Pancreas (tissue), 10 donors: ENCODE results near the gene PRDM15. TPM values are rescaled to one million over a fixed set of nuclear protein-coding genes. Genes with fewer than 3 reads are reported as not detected.

Experiments
- ATAC-seq, 4 donors: fragments of 200-7000 bp; cut with Tn5 transposase; one replicate each; pipeline versions ENCODE4 v1.8.0 to v1.9.1; 2020; ENCODE audit warnings: mild to moderate bottlenecking in 4 of 4, moderate library complexity in 4 of 4
- DNase-seq, 6 donors: peaks; one replicate each; pipeline ENCODE4 v3.0.0-alpha.2; 2020
- FAIRE-seq: peaks from 2 replicates; lab custom pipeline; 2012; peaks lifted over from hg19 to GRCh38; lab: Jason Lieb, UNC
- H3K27ac ChIP-seq, 4 donors: fragments of 200-600 bp; sonication (generic); 1 replicate in 3 of 4; 2 replicates in 1 of 4; pipeline versions ENCODE4 v1.5.0 to v1.8.0; 2020
- H3K27me3 ChIP-seq, 4 donors: fragments of 200-600 bp; one replicate each; pipeline ENCODE4 v1.8.0; 2021
- H3K36me3 ChIP-seq, 3 donors: fragments of 200-600 bp; sonication (generic) in 1 of 3; one replicate each; pipeline versions ENCODE4 v1.5.0 to v1.8.0; 2020 to 2021
- H3K4me1 ChIP-seq, 3 donors: fragments of 200-600 bp; one replicate each; pipeline ENCODE4 v1.8.0; 2021
- H3K4me3 ChIP-seq, 4 donors: fragments of 200-600 bp; sonication (generic) in 2 of 4; one replicate each; pipeline versions ENCODE4 v1.5.0 to v1.8.0; 2020 to 2021
- H3K9me3 ChIP-seq, 4 donors: fragments of 200-600 bp; one replicate each; pipeline ENCODE4 v1.8.0; 2021
- CTCF ChIP-seq, 4 donors: fragments of 200-600 bp; sonication (generic) in 3 of 4; IDR thresholded peaks; one replicate each; pipeline versions ENCODE4 v1.5.0 to v1.8.0; 2021; ENCODE audit warnings: antibody characterized with exemption in 4 of 4
- WGBS, 2 donors: extraction: QIAGEN DNeasy Blood & Tissue Kit; methylation state at CpG; one replicate each; pipeline ENCODE4 v1.1.7; 2013; 5-methylcytosine and 5-hydroxymethylcytosine counted together
- intact Hi-C, 3 donors: fragments of 100-400 bp; cut with DNase I; formaldehyde crosslinking; loops; one replicate each; pipeline versions ENCODE4 v1.11.1 to v1.14.2; 2022
- polyA plus RNA-seq, 2 donors: library from polyadenylated mRNA; stranded (reverse); fragments of 200-250 nt; gene quantifications; one replicate each; pipeline ENCODE4 v1.2.3, GENCODE V29; 2013
- total RNA-seq, 6 donors: library from RNA; stranded (reverse); fragmentation: NEBNext Ultra II Directional in 4 of 6; extraction: Animal tissue kit (Norgen Biotek cat#: 25700) in 4 of 6; gene quantifications; one replicate each; pipeline versions ENCODE4 v1.2.1 to v1.2.4, GENCODE V29; 2021 to 2023
- donor health status: healthy with polysubstance abuse.
- donor health status: DM: no; HTN: no; CAD: no; lungs with moderate emphysema.
- donor health status: DM: no; HTN: no; CAD: no.
- donor health status: control.
- donor health status: control.
- donor health status: Bipolar disorder and iron deficiency.
- donor health status: DM: yes; HTN: yes; CAD: no.
- donor health status: DM: no; HTN: no; CAD: no.
- donor health status: DM: no; HTN: no; CAD: no.
- donor health status: DM: yes; HTN: yes; CAD: no.

Gene PRDM15
- total and polyA plus RNA-seq, 8 donors, result 1.6 to 3.9 (median 3.4) TPM

DNA sequence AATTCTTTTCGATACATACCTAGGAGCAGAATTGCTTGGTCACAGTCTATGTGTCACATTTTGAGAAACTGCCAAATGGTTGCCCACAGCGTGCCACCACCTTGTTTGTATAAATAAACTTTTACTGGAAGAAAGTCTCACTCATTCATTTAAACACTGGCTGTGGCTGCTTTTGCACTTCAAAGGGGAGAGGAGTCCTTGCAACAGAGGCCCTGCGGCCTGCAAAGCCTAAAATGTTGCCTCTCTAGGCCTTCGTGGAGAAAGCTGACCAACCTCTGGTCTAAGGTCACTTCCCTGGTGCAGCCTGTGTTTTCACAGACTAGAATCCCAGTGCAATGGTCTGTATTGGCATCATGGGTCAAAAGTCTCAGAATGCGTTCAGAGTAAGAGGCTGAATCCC is 120.6 kb downstream of the PRDM15 start:
- WGBS, 2 donors, result 70 to 72% methylated on average over 5 of the region's 5 CpGs
- no peak for FAIRE-seq
- DNase-seq, result peak in 1 of 6 donors; percentile 31
- ATAC-seq, result no peak
- Histone ChIP-seq H3K9me3 (no peaks in the 10 kb centered on the region), H3K27ac (no peak overlapping the region), H3K27me3 (no peaks in the 10 kb centered on the region), H3K36me3 (peaks cover 0 to 12% (median 0%) of the 10 kb centered on the region in 3 donors), H3K4me3 (no peak overlapping the region), H3K4me1 (peaks cover 15 to 39% (median 19%) of the 10 kb centered on the region in 3 donors)
- TF ChIP-seq CTCF (IDR thresholded peaks at IDR 0.05), result no peak
- intact Hi-C loops, result loop anchor here in 1 of 3 donors (10.0 kb wide), 1 partner anchor 74 kb away; no protein-coding TSS in a partner anchor

DNA sequence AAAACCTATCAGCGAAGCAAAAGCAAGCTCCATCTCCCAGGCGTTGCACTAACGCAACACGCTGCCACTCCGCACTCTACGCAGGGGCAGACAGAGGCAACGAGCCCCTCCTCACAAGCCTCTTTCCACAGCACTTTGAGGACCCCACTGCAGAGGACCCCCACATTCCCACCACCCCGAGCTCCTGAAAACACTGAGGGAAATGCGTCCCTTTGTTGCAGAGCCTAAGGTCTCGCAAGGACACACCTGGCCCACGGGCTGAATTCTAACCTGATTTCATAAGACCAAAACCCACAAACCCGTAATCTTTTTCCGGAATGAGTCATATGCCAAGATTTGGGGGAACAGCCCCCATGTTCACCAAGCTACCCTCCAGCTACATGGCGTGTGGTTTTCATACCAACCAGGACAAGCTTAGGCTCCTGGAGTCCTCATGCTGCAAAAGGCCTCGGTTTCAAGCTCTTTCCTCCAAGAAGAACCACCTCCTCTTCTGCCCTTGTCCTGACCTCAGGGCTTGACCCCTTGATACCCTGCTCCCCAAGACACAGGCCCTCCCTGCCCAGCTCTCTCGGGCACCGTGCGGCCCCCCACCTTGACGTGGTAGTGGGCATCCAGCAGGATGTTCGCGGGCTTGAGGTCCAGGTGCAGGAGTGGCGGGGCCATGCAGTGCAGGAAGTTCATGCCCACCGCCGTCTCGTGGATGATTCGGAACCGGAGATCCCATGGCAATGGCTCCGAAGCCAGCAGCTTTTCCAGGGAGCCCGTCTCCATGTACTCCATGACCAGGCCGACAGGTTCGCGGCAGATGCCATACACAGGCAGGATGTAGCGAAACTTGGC is 123.0 kb downstream of the PRDM15 start:
- DNase-seq (peak in 1 of 6 donors; percentile 48), ATAC-seq (no peak), FAIRE-seq (no peak)
- no peaks in the 10 kb centered on the region for H3K9me3 ChIP-seq
- TF ChIP-seq CTCF (IDR thresholded peaks at IDR 0.05), result no peak
- peaks cover 3 to 37% (median 9%) of the 10 kb centered on the region in 3 donors for H3K4me1 ChIP-seq
- H3K4me3 ChIP-seq, result no peak overlapping the region
- no peak overlapping the region for H3K27ac ChIP-seq
- H3K27me3 ChIP-seq, result no peaks in the 10 kb centered on the region
- intact Hi-C loops, result loop anchor here in 1 of 3 donors (10.0 kb wide), 1 partner anchor 71 kb away; no protein-coding TSS in a partner anchor
- H3K36me3 ChIP-seq, result peaks cover 0 to 12% (median under 1%) of the 10 kb centered on the region in 3 donors
- 94 to 95% methylated on average over 33 of the region's 33 CpGs for WGBS, 2 donors

DNA sequence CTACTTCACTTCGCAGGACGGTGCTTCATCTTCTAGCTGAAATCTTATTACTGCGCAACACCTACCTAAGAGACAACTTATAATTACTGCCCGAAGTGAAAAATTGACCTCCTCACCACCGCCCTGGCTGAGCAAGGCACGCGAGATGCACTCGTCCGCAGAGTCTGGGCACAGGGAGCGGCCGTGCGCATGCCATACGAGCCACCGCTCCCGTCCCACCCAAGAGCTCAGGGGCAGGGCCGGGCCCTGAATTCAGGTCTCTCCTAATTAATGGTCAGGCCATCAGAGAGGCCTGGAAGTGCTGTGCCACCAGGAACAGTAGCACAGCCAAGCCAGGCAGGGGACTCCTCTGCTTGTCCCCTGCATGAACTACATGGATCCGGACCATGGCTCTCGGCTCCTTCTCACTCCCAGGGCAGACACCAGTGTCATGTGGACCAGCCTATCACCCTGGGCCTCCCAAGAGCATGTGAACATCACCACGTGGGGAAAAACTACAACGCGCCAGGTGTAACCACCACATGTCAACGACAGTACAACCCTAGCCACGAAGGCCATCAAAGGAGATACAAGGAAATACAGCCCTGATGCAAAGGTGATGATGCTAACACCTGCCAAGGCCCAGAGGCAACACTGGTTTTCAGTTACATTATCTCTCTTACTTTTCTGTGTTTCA is 123.7 kb downstream of the PRDM15 start:
- WGBS, 2 donors, result 84% methylated on average over 23 of the region's 23 CpGs
- no peak for TF ChIP-seq CTCF (IDR thresholded peaks at IDR 0.05)
- no peak overlapping the region for H3K27ac ChIP-seq
- H3K4me1 ChIP-seq, result peaks cover 3 to 34% (median 9%) of the 10 kb centered on the region in 3 donors
- intact Hi-C loops, result loop anchor here in 1 of 3 donors (10.0 kb wide), 1 partner anchor 71 kb away; no protein-coding TSS in a partner anchor
- FAIRE-seq (no peak), ATAC-seq (no peak), DNase-seq (peak in 1 of 6 donors; percentile 54)
- peaks cover 0 to 14% (median 2%) of the 10 kb centered on the region in 3 donors for H3K36me3 ChIP-seq
- no peaks in the 10 kb centered on the region for H3K9me3 ChIP-seq
- H3K4me3 ChIP-seq, result no peak overlapping the region
- H3K27me3 ChIP-seq, result no peaks in the 10 kb centered on the region

DNA sequence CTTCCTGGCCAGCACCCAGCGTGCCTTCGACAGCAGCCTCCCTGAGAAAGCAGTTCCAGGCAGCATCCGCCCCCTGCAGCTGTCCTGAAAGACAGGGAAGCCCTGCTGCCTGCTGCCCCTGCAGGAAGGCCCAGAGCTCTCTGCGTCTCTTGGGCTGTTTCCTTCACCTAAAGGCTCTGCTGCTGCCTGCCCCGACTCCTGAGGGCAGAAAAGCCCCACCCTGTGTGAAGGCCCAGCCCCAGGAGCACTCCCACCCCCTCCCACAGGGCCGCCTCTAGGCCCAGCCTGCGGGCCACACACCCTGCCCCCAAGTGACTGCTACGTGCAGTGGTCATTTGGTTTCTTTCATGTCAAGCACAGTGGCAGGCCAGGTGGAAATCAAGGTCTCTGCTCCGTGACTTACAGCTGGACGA is 124.7 kb downstream of the PRDM15 start:
- H3K36me3 ChIP-seq, result peaks cover 0 to 18% (median 2%) of the 10 kb centered on the region in 3 donors
- no peaks in the 10 kb centered on the region for H3K9me3 ChIP-seq
- ATAC-seq (no peak), DNase-seq (peak in 1 of 6 donors; percentile 51), FAIRE-seq (no peak)
- H3K4me3 ChIP-seq, result no peak overlapping the region
- TF ChIP-seq CTCF (IDR thresholded peaks at IDR 0.05), result no peak
- peaks cover 3 to 28% (median 9%) of the 10 kb centered on the region in 3 donors for H3K4me1 ChIP-seq
- intact Hi-C loops, result loop anchor here in 1 of 3 donors (10.0 kb wide), 1 partner anchor 70 kb away; no protein-coding TSS in a partner anchor
- WGBS, 2 donors, result 48 to 59% methylated on average over 10 of the region's 10 CpGs
- H3K27me3 ChIP-seq, result no peaks in the 10 kb centered on the region
- H3K27ac ChIP-seq, result no peak overlapping the region
